A549 treated with Mapracorat at 1 μM for 4 hours (cell line): ENCODE results near the gene NHERF2. TPM values are rescaled to one million over a fixed set of nuclear protein-coding genes. Genes with fewer than 3 reads are reported as not detected.

Experiments
- total RNA-seq: library from RNA; stranded (reverse); fragments of 200-300 nt; extraction: Qiagen RNA extraction; gene quantifications from 5 replicates; pipeline ENCODE4 v1.2.3, GENCODE V29; 2022

NHERF2 gene
- 40.1 to 62.6 TPM (median 58.3 TPM) in 5 replicates for total RNA-seq

GRCh38 chr16:2026461-2027023 is at the start of gene NHERF2:
NHERF2 (plus strand) TSS chr16:2026902; CDS start chr16:2027006, 104 bp downstream.

DNA sequence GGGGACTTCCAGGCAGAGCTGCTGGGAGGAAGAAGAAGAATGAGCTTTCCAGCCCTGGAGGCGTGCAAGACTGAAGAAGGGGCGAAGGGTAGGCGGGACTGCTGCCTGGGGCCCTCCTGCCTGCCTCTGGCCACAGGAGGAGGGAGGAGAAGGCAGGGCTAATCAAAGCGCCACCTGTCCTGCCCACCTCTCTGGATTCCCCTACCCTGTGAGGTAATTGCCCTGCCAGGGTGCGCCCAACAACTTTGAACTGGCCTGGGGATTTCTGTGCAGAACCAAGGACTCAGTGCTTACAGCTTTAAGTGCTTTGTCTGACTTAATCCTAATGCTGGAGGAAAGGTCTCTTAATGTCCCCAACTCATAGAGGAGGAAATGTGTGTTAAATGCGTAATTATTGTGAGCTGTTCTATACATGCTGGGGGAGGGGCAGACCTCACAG is 45.3 kb upstream of the NHERF2 start, which contains the start of gene NOXO1:
Gene NOXO1, minus strand, starts transcription at position 72 of the 439 bp plus-strand sequence. CDS start 290 bp downstream, outside the sequence.

DNA sequence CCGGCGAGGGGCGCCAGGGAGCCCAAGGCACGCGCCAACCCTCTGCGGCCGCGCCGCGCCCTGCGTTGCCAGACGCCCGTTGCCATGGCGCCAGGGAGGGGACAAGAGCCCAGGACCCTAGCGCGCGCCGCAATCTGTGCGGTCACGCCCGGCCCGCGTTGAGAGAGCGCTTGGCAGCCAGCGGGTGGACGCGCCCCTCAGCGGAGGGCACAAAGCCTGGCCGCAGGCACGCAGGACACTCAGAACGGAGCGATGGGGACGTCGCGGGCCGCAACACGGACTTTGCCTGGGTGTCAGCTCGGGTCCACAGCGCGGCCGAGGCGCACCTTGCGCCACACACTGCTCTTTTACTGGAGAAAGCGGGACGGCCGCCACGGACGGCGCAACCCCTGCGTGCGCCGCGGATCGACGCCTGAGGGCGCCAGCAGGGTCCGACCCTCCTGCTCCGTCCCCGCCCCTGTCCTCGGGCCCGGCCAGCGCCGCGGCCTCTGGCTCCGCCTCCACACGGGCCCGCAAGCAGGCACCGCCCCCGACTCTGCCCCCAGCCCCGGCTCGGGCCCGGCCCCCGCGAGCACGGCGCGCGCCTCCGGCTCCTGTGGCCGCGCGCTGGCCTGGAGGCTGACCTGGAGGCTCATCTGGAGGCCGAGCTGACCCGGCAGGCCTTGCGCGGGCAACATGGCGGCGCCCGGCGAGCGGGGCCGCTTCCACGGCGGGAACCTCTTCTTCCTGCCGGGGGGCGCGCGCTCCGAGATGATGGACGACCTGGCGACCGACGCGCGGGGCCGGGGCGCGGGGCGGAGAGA is 43.0 kb upstream of the NHERF2 start, which contains the start of gene GFER:
Gene GFER, plus strand, starts transcription at position 650 of the 803 bp plus-strand sequence. Its CDS starts 26 bp downstream, at position 676.

GRCh38 chr16:1989209-1990100 is 37.2 kb upstream of the NHERF2 start, which contains the start of gene SYNGR3:
SYNGR3 (plus strand) TSS chr16:1989970; CDS start chr16:1990103, 133 bp downstream.

GRCh38 chr16:2009791-2010510 is 16.8 kb upstream of the NHERF2 start, which contains the start of gene ZNF598:
ZNF598 (minus strand) TSS chr16:2009821.

DNA sequence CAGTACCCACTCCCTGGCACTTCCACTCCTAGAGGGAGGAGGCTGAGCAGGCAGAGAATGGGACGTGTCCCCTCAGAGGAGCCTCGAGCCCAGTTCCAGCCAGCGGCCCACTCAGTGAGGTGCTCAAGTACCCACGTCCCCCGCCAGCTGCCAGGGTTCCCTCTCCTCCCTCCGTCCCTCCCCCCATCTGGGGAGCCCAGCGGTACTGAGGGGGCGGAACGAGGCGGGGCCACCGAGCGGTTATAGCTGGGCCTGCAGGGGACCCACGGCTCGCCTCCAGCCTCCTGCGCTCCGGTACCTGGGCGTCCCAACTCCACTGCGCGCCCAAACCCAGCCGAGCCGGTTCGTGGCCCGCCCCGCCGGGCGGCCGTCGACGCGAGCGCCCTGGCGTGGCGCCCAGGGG is 7.2 kb upstream of the NHERF2 start, which contains the start of gene NPW:
Gene NPW, plus strand, starts transcription at position 268 of the 403 bp plus-strand sequence.

DNA sequence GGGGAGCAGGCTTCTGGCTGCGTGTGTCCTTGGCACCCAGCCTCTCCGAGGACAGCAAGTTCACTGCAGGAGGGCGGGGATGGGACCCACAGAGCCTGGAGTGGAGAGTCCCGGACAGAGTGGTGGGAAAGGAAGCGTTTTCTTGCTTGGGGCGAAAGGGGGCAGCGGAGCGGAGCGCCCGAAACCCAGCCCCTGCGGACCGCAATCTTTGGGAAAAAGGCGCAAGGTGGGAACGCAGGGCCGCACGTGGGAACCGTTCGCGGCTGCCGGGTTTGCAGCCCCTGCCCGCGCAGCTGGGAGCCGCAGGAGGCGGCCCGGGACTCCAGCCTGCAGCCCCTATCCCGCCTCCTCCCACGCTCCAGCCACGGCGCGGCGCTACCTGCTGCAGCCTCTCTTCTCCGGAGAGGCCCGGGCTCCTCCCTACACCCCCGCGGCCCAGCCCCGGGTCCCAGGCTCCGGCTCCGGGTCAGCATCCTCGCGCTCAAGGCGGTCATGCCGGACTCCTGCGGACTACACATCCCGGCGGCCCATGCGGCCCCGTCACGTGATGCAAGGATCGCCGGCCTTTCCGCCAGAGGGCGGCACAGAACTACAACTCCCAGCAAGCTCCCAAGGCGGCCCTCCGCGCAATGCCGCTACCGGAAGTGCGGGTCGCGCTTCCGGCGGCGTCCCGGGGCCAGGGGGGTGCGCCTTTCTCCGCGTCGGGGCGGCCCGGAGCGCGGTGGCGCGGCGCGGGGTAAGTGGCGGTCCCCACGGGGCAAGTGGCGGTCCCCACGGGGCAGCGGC is 20.8 kb downstream of the NHERF2 start, which contains the start of the genes NTHL1 and TSC2:
Gene NTHL1, minus strand, starts transcription at position 505 of the 786 bp plus-strand sequence. Its CDS starts 11 bp downstream, at position 494.
Gene TSC2, plus strand, starts transcription at position 656 of the 786 bp plus-strand sequence. CDS start 631 bp downstream, outside the sequence.

Other genes starting within 250 kb of the NHERF2 start
- 17.2 to 28.9 TPM (median 24.8 TPM) in 5 replicates for gene SPSB3, start 244.3 kb upstream of the NHERF2 start, total RNA-seq
- 53.4 to 92.2 TPM (median 81.1 TPM) in 5 replicates for gene NUBP2, start 243.9 kb upstream of the NHERF2 start, total RNA-seq
- gene IGFALS, start 233.2 kb upstream of the NHERF2 start, total RNA-seq: 0.06 to 0.10 TPM (median 0.06 TPM) in 3 of 5 replicates, not detected in the others
- gene HAGH, start 200.1 kb upstream of the NHERF2 start, total RNA-seq: 56.2 to 70.5 TPM (median 67.0 TPM) in 5 replicates
- gene FAHD1, start 199.7 kb upstream of the NHERF2 start, total RNA-seq: 43.1 to 50.4 TPM (median 48.4 TPM) in 5 replicates
- 1.1 to 1.9 TPM (median 1.4 TPM) in 5 replicates for gene MEIOB, start 154.7 kb upstream of the NHERF2 start, total RNA-seq
- gene HS3ST6, start 108.5 kb upstream of the NHERF2 start, total RNA-seq: 1.5 to 3.1 TPM (median 2.8 TPM) in 5 replicates
- 34.0 to 45.3 TPM (median 40.5 TPM) in 5 replicates for gene MSRB1, start 83.7 kb upstream of the NHERF2 start, total RNA-seq
- 0.07 to 0.13 TPM in 2 of 5 replicates, not detected in the others for gene RPL3L, start 72.2 kb upstream of the NHERF2 start, total RNA-seq
- 241 to 346 TPM (median 257 TPM) in 5 replicates for gene NDUFB10, start 67.4 kb upstream of the NHERF2 start, total RNA-seq
- 3,564 to 5,547 TPM (median 5,202 TPM) in 5 replicates for gene RPS2, start 62.1 kb upstream of the NHERF2 start, total RNA-seq
- gene RNF151, start 60.0 kb upstream of the NHERF2 start, total RNA-seq: not detected in 5 replicates
- 31.8 to 43.4 TPM (median 38.1 TPM) in 5 replicates for gene TBL3, start 54.8 kb upstream of the NHERF2 start, total RNA-seq
- gene NOXO1, start 45.4 kb upstream of the NHERF2 start, total RNA-seq: 0.19 to 0.38 TPM (median 0.26 TPM) in 4 of 5 replicates, not detected in the other
- 25.8 to 46.2 TPM (median 44.5 TPM) in 5 replicates for gene GFER, start 42.7 kb upstream of the NHERF2 start, total RNA-seq
- gene SYNGR3, start 36.9 kb upstream of the NHERF2 start, total RNA-seq: 6.5 to 9.5 TPM (median 7.7 TPM) in 5 replicates
- 43.2 to 63.7 TPM (median 58.6 TPM) in 5 replicates for gene ZNF598, start 17.1 kb upstream of the NHERF2 start, total RNA-seq
- gene NPW, start 7.1 kb upstream of the NHERF2 start, total RNA-seq: 0.52 to 0.94 TPM (median 0.70 TPM) in 5 replicates
- 34.2 to 50.8 TPM (median 47.0 TPM) in 5 replicates for gene NTHL1, start 20.9 kb downstream of the NHERF2 start, total RNA-seq
- gene TSC2, start 21.1 kb downstream of the NHERF2 start, total RNA-seq: 29.8 to 45.0 TPM (median 38.0 TPM) in 5 replicates
- 33.0 to 58.8 TPM (median 49.3 TPM) in 5 replicates for gene PKD1, start 109.0 kb downstream of the NHERF2 start, total RNA-seq
- gene RAB26, start 121.7 kb downstream of the NHERF2 start, total RNA-seq: 2.4 to 4.2 TPM (median 3.9 TPM) in 5 replicates
- gene TRAF7, start 128.9 kb downstream of the NHERF2 start, total RNA-seq: 34.7 to 54.8 TPM (median 48.4 TPM) in 5 replicates
- 0.33 to 1.1 TPM (median 0.49 TPM) in 5 replicates for gene CASKIN1, start 169.7 kb downstream of the NHERF2 start, total RNA-seq
- 39.5 to 58.7 TPM (median 48.6 TPM) in 5 replicates for gene MLST8, start 178.6 kb downstream of the NHERF2 start, total RNA-seq
- 2.6 to 6.1 TPM (median 5.7 TPM) in 5 replicates for gene BRICD5, start 184.0 kb downstream of the NHERF2 start, total RNA-seq
- gene PGP, start 187.9 kb downstream of the NHERF2 start, total RNA-seq: 16.2 to 35.5 TPM (median 34.1 TPM) in 5 replicates
- 18.6 to 29.6 TPM (median 27.2 TPM) in 5 replicates for gene E4F1, start 196.7 kb downstream of the NHERF2 start, total RNA-seq
- gene DNASE1L2, start 209.5 kb downstream of the NHERF2 start, total RNA-seq: 0.77 to 2.0 TPM (median 1.3 TPM) in 5 replicates
- gene ECI1, start 224.7 kb downstream of the NHERF2 start, total RNA-seq: 44.3 to 102 TPM (median 91.5 TPM) in 5 replicates
- gene RNPS1, start 241.2 kb downstream of the NHERF2 start, total RNA-seq: 243 to 289 TPM (median 255 TPM) in 5 replicates